ENCODE results near the gene ZNF155. TPM values are rescaled to one million over a fixed set of nuclear protein-coding genes. Genes with fewer than 3 reads are reported as not detected.
A peak's percentile ranks its signal among the peaks of the same experiment; 100 is the strongest.

Gene ZNF155
- total RNA-seq, 2 donors from 2014 or later, result 6.3 to 7.4 TPM

DNA sequence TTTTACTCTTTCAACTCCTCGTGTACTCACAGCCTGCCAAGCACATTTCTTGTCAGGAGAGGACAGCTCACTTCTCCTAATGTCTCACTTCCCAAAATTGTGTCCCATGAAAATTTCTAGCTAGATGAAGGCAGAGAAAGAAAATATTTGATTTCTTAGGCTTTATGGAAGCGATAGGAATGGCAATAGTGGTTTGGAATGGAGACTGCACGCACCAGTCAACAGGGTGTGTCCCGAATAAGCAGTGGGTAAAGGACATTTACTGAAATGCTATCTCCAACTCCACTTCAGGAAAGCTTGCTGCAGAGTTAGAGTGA is 40.9 kb downstream of the ZNF155 start:
- no peak for ATAC-seq
- H3K36me3 Mint-ChIP-seq, result peaks cover 62% of the 10 kb centered on the region
- peaks cover 21 to 32% of the 10 kb centered on the region in 2 donors for H3K27me3 Mint-ChIP-seq

DNA sequence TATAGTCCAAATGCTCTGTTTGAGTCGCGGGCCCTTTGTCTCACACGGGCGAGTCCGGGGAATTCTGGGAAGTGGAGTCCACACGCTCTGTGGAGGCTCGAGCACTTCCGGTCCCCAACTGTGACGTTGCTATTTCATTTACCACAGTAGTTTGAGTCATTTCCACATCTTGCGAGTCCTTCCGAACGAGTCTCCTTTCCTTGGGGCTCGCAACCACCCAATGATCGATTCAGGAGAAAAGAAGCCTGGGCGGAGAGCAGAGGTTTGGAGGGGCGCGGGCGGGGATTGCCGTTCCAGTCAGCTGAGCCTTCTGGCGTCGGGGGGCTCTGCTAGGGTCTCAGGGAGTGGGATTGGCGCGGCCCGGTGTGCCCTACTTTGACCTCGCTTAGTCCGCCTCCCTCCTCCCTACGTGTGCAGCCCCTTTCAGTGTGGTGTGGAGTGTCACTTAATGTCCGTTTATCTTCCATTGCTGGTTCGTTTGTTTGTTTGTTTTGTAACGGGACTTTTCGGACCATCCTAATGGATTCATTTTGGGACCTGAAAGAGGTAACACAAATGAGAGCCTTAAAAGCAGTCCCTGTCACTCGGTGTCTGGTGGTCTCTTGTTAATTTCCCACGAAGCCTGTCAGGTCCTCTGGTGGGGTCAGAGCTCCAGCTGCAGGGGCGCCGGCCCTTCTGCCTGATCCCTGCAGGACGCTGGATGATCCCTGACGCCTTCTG is 41.4 kb downstream of the ZNF155 start, which contains the start of gene ZNF222:
Gene ZNF222 (plus strand): TSS at position 163 of the 720 bp plus-strand sequence. CDS start 58 bp downstream, at position 221.
- Mint-ChIP-seq H3K27me3 (peaks cover 16 to 27% of the 10 kb centered on the region in 2 donors), H3K36me3 (peaks cover 62% of the 10 kb centered on the region), H3K4me3 (peak within 1 kb of the TSS; percentile 96), H3K27ac (peak within 1 kb of the TSS; percentile 75 to 90), H3K9me3 (peaks cover 21% of the 10 kb centered on the region), H3K4me1 (ENCODE audit: low read depth in 2 of 2) (peaks cover 18 to 30% of the 10 kb centered on the region in 2 donors)
- peak; percentile 98 to 99 for ATAC-seq
- peak; percentile 87 for DNase-seq (ENCODE audit: low spot score)

More for the DNA sequence above, 40.9 kb downstream of the ZNF155 start:
- H3K9me3 Mint-ChIP-seq, result peaks cover 25% of the 10 kb centered on the region
- no peak for DNase-seq (ENCODE audit: low spot score)
- peak overlapping the region; percentile 75 to 90 for H3K27ac Mint-ChIP-seq
- H3K4me1 Mint-ChIP-seq (ENCODE audit: low read depth in 2 of 2), result peaks cover 18 to 30% of the 10 kb centered on the region in 2 donors
- H3K4me3 Mint-ChIP-seq, result peak overlapping the region; percentile 96

- Mint-ChIP-seq H3K4me3 (peak overlapping the region; percentile 96), H3K4me1 (ENCODE audit: low read depth in 2 of 2) (peaks cover 18 to 30% of the 10 kb centered on the region in 2 donors), H3K36me3 (peaks cover 69% of the 10 kb centered on the region), H3K27ac (no peak overlapping the region), H3K9me3 (peaks cover 19% of the 10 kb centered on the region), H3K27me3 (peaks cover 10 to 19% of the 10 kb centered on the region in 2 donors)
- DNase-seq (ENCODE audit: low spot score) (no peak), ATAC-seq (no peak)
These were observed 42.6 kb downstream of the ZNF155 start for GRCh38 chr19:44026622-44027021.

DNA sequence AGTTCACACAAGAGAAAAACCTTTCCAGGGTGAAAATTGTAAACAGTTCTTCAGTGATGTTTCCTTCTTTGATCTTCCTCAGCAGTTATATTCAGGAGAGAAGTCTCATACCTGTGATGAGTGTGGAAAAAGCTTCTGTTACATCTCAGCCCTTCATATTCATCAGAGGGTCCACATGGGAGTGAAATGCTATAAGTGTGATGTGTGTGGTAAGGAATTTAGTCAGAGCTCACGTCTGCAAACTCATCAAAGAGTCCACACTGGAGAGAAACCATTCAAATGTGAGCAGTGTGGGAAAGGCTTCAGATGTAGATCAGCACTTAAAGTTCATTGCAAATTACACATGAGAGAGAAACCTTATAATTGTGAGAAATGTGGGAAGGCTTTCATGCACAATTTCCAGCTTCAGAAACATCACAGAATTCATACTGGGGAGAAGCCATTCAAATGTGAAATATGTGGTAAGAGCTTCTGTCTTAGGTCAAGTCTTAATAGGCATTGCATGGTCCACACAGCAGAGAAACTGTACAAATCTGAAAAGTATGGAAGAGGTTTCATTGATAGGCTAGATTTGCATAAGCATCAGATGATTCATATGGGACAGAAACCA is 48.1 kb downstream of the ZNF155 start:
- Mint-ChIP-seq H3K27me3 (no peaks in the 10 kb centered on the region), H3K27ac (no peak overlapping the region), H3K36me3 (peaks cover 84% of the 10 kb centered on the region), H3K4me3 (no peak overlapping the region), H3K4me1 (ENCODE audit: low read depth in 2 of 2) (peaks cover 0 to 10% of the 10 kb centered on the region in 2 donors), H3K9me3 (peaks cover 42% of the 10 kb centered on the region)
- ATAC-seq (no peak), DNase-seq (ENCODE audit: low spot score) (no peak)

DNA sequence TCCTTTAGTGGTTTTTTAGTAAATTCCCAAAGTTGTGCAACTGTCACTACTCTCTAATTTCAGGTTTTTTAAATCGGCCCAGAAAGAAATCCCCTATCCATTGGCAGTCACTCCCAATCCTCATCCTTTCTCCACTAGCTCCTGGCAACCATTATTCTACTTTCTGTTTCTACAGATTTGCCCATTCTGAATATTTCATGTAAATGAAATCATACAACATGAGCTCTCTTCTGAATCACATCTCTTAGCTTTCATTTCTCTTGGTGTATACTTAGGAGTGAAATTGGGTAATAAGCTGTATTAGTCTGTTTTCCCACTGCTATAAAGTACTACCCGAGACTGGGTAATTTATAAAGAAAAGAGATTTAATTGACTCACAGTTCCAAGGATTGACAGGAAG is 58.2 kb downstream of the ZNF155 start:
- ATAC-seq, result no peak
- peaks cover 28 to 55% of the 10 kb centered on the region in 2 donors for H3K27me3 Mint-ChIP-seq
- H3K27ac Mint-ChIP-seq, result no peak overlapping the region
- peaks cover 38% of the 10 kb centered on the region for H3K36me3 Mint-ChIP-seq
- no peak for DNase-seq (ENCODE audit: low spot score)
- H3K4me1 Mint-ChIP-seq (ENCODE audit: low read depth in 2 of 2), result no peaks in the 10 kb centered on the region
- H3K9me3 Mint-ChIP-seq, result peaks cover 18% of the 10 kb centered on the region
- no peak overlapping the region for H3K4me3 Mint-ChIP-seq

Other genes starting within 250 kb of the ZNF155 start
- gene SMG9, start 229.2 kb upstream of the ZNF155 start, total RNA-seq, result 100 to 1,000 TPM in 1 of 2 donors, 10 to 100 TPM in 1; 89.4 to 103 TPM
- gene KCNN4, start 203.2 kb upstream of the ZNF155 start, total RNA-seq, result 100 to 1,000 TPM in 1 of 2 donors, 10 to 100 TPM in 1; 99.4 to 107 TPM
- gene LYPD5, start 181.7 kb upstream of the ZNF155 start, total RNA-seq, result under 1 TPM in 1 of 2 donors, not detected in 1; 0.29 TPM
- gene ZNF283, start 156.9 kb upstream of the ZNF155 start, total RNA-seq, result 1 to 10 TPM; 7.2 to 8.3 TPM
- gene ZNF404, start 100.2 kb upstream of the ZNF155 start, total RNA-seq, result 1 to 10 TPM in 1 of 2 donors, under 1 TPM in 1; 0.81 to 1.1 TPM
- 10 to 100 TPM; 15.1 to 15.6 TPM for gene ZNF45, start 48.9 kb upstream of the ZNF155 start, total RNA-seq
- 1 to 10 TPM; 3.7 to 5.1 TPM for gene ZNF221, start 33.0 kb upstream of the ZNF155 start, total RNA-seq
- 10 to 100 TPM in 1 of 2 donors, 1 to 10 TPM in 1; 6.6 to 11.7 TPM for gene ZNF230, start 18.8 kb downstream of the ZNF155 start, total RNA-seq
- gene ZNF222, start 41.2 kb downstream of the ZNF155 start, total RNA-seq, result 1 to 10 TPM; 2.2 to 4.8 TPM
- 1 to 10 TPM in 1 of 2 donors, under 1 TPM in 1; 0.67 to 2.5 TPM for gene ZNF223, start 67.8 kb downstream of the ZNF155 start, total RNA-seq
- 1 to 10 TPM; 1.6 to 1.8 TPM for gene ZNF284, start 88.0 kb downstream of the ZNF155 start, total RNA-seq
- 10 to 100 TPM; 29.0 to 36.1 TPM for gene ZNF224, start 110.2 kb downstream of the ZNF155 start, total RNA-seq
- gene ZNF225, start 129.2 kb downstream of the ZNF155 start, total RNA-seq, result 1 to 10 TPM; 4.7 to 5.4 TPM
- 1 to 10 TPM; 9.0 TPM for gene ZNF234, start 157.4 kb downstream of the ZNF155 start, total RNA-seq
- 10 to 100 TPM; 10.6 to 11.8 TPM for gene ZNF226, start 180.9 kb downstream of the ZNF155 start, total RNA-seq
- gene ZNF227, start 228.3 kb downstream of the ZNF155 start, total RNA-seq, result 10 to 100 TPM; 25.9 to 26.0 TPM

Data from natural killer cell treated with Interleukin-12 subunit alpha and Interleukin-12 subunit beta and Interleukin-15 and Interleukin-18, amount 100 ng/mL, for 72 hours (primary cell).